ENCODE data around the gene MSANTD1.

The MSANTD1 gene

GRCh38 chr4:3303923-3304710, 55.2 kb downstream of the MSANTD1 start:
- TF ChIP-seq SPI1 (IDR thresholded peaks at IDR 0.05; ENCODE audit: borderline replicate concordance, low read depth), result no peak
- no peak overlapping the region for H3K27ac ChIP-seq (replicated peaks)
- no peak overlapping the region for H3K4me3 ChIP-seq (replicated peaks; ENCODE audit: insufficient read depth, low read length)
- H3K27me3 ChIP-seq (ENCODE audit: insufficient read depth, poor library complexity, severe bottlenecking), result peaks cover 6% of the 10 kb centered on the region
- no peak for DNase-seq (ENCODE audit: low read depth in 1 of 2, low spot score in 1 of 2)

GRCh38 chr4:3304831-3305609, 56.1 kb downstream of the MSANTD1 start:
- Histone ChIP-seq H3K4me3 (replicated peaks; ENCODE audit: insufficient read depth, low read length) (no peak overlapping the region), H3K27me3 (ENCODE audit: insufficient read depth, poor library complexity, severe bottlenecking) (peaks cover 2% of the 10 kb centered on the region), H3K27ac (replicated peaks) (no peak overlapping the region)
- no peak for DNase-seq (ENCODE audit: low read depth in 1 of 2, low spot score in 1 of 2)
- TF ChIP-seq GABPA (IDR thresholded peaks at IDR 0.05; ENCODE audit: low read depth), result no peak
- no peak for TF ChIP-seq POLR2AphosphoS5 (IDR thresholded peaks at IDR 0.05; ENCODE audit: low read depth)
- no peak for TF ChIP-seq SPI1 (IDR thresholded peaks at IDR 0.05; ENCODE audit: borderline replicate concordance, low read depth)
- TF ChIP-seq CTCF (IDR thresholded peaks at IDR 0.05; ENCODE audit: insufficient read depth, low read length), result no peak
- no peak for TF ChIP-seq REST (IDR thresholded peaks at IDR 0.05; ENCODE audit: insufficient replicate concordance, low read depth)

GRCh38 chr4:3305610-3306371, 56.8 kb downstream of the MSANTD1 start:
- no peak for TF ChIP-seq REST (IDR thresholded peaks at IDR 0.05; ENCODE audit: insufficient replicate concordance, low read depth)
- TF ChIP-seq SPI1 (IDR thresholded peaks at IDR 0.05; ENCODE audit: borderline replicate concordance, low read depth), result no peak
- TF ChIP-seq GABPA (IDR thresholded peaks at IDR 0.05; ENCODE audit: low read depth), result no peak
- TF ChIP-seq CTCF (IDR thresholded peaks at IDR 0.05; ENCODE audit: insufficient read depth, low read length), result no peak
- no peak for TF ChIP-seq POLR2AphosphoS5 (IDR thresholded peaks at IDR 0.05; ENCODE audit: low read depth)
- peaks cover 2% of the 10 kb centered on the region for H3K27me3 ChIP-seq (ENCODE audit: insufficient read depth, poor library complexity, severe bottlenecking)
- peak in 1 of 2 experiments; percentile 52 for DNase-seq (ENCODE audit: low read depth in 1 of 2, low spot score in 1 of 2)
- H3K4me3 ChIP-seq (replicated peaks; ENCODE audit: insufficient read depth, low read length), result no peak overlapping the region
- no peak overlapping the region for H3K27ac ChIP-seq (replicated peaks)

Measured in HL-60 (cell line).